ENCODE results near the gene RASGRP3. TPM values are rescaled to one million over a fixed set of nuclear protein-coding genes. Genes with fewer than 3 reads are reported as not detected.

The RASGRP3 gene
- total RNA-seq, 1 donor = 0.72 TPM

DNA sequence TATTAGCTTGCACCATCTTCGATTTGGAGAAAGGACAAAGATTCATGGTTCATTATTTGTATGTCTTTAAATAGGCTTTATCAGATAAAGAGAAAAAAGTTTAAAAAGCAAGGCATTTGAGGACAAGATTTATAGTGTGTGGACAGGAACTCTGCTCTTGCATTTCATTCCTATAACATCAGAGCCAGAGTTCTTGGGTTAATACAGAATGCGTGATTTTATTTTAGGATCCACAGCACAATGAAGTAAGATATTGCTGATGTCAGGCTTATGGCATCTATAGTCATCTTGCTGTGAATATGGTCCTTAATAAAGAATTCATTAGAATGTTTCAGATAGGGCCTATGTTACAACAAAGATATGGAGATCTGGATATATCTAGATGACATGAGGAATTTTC is 19.7 kb downstream of the RASGRP3 start:
- Histone ChIP-seq H3K9me3 (ENCODE audit: low read depth, low read length) (no peaks in the 10 kb centered on the region), H3K36me3 (ENCODE audit: insufficient read depth, low read length) (no peaks in the 10 kb centered on the region), H4K20me1 (ENCODE audit: insufficient read depth, low read length) (no peaks in the 10 kb centered on the region), H3K4me1 (ENCODE audit: insufficient read depth, low read length) (no peaks in the 10 kb centered on the region), H3K79me2 (ENCODE audit: insufficient read depth, low read length) (no peaks in the 10 kb centered on the region), H3K4me2 (ENCODE audit: insufficient read depth, low read length) (no peak overlapping the region), H2AFZ (ENCODE audit: low read length) (no peak overlapping the region), H3K27me3 (ENCODE audit: insufficient read depth, low read length) (peaks cover 2% of the 10 kb centered on the region), H3K27ac (ENCODE audit: low read depth, low read length) (no peak overlapping the region), H3K4me3 (ENCODE audit: insufficient read depth, low read length) (no peak overlapping the region)
- TF ChIP-seq CTCF (IDR thresholded peaks at IDR 0.05; ENCODE audit: extremely low read depth, low read depth, low read length) = no peak
- DNase-seq (ENCODE audit: insufficient read length, low spot score, missing footprints) = no peak

DNA sequence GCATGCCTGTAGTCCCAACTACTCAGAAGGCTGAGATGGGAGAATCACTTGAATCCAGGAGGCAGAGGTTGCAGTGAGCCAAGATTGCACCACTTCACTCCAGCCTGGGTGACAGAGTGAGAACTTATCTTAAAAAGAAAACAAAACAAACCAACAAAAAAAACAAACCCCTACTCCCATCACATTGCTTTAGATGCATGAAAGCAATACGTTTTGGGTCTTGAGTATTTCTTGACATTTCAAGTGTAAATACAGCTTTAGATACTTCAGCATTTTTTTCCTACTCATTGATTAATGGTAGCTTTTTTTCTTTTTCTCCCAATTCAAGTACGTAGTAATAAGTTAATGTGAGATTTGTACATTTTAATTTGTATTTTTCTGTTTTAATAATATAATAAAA is 20.3 kb downstream of the RASGRP3 start:
- Histone ChIP-seq H3K4me3 (ENCODE audit: insufficient read depth, low read length) (no peak overlapping the region), H3K27ac (ENCODE audit: low read depth, low read length) (no peak overlapping the region), H3K4me1 (ENCODE audit: insufficient read depth, low read length) (no peaks in the 10 kb centered on the region), H3K36me3 (ENCODE audit: insufficient read depth, low read length) (no peaks in the 10 kb centered on the region), H3K9me3 (ENCODE audit: low read depth, low read length) (no peaks in the 10 kb centered on the region), H3K4me2 (ENCODE audit: insufficient read depth, low read length) (no peak overlapping the region), H4K20me1 (ENCODE audit: insufficient read depth, low read length) (no peaks in the 10 kb centered on the region), H3K27me3 (ENCODE audit: insufficient read depth, low read length) (peaks cover 2% of the 10 kb centered on the region), H2AFZ (ENCODE audit: low read length) (no peak overlapping the region), H3K79me2 (ENCODE audit: insufficient read depth, low read length) (no peaks in the 10 kb centered on the region)
- no peak for TF ChIP-seq CTCF (IDR thresholded peaks at IDR 0.05; ENCODE audit: extremely low read depth, low read depth, low read length)
- no peak for DNase-seq (ENCODE audit: insufficient read length, low spot score, missing footprints)

GRCh38 chr2:33497221-33497650 is 20.8 kb downstream of the RASGRP3 start:
- Histone ChIP-seq H3K79me2 (ENCODE audit: insufficient read depth, low read length) (no peaks in the 10 kb centered on the region), H3K4me3 (ENCODE audit: insufficient read depth, low read length) (no peak overlapping the region), H2AFZ (ENCODE audit: low read length) (no peak overlapping the region), H3K4me1 (ENCODE audit: insufficient read depth, low read length) (no peaks in the 10 kb centered on the region), H3K36me3 (ENCODE audit: insufficient read depth, low read length) (no peaks in the 10 kb centered on the region), H3K27me3 (ENCODE audit: insufficient read depth, low read length) (peaks cover 2% of the 10 kb centered on the region), H3K4me2 (ENCODE audit: insufficient read depth, low read length) (no peak overlapping the region), H3K9me3 (ENCODE audit: low read depth, low read length) (no peaks in the 10 kb centered on the region), H4K20me1 (ENCODE audit: insufficient read depth, low read length) (no peaks in the 10 kb centered on the region), H3K27ac (ENCODE audit: low read depth, low read length) (no peak overlapping the region)
- DNase-seq (ENCODE audit: insufficient read length, low spot score, missing footprints) = no peak
- TF ChIP-seq CTCF (IDR thresholded peaks at IDR 0.05; ENCODE audit: extremely low read depth, low read depth, low read length) = no peak

- no peaks in the 10 kb centered on the region for H3K79me2 ChIP-seq (ENCODE audit: insufficient read depth, low read length)
- H3K36me3 ChIP-seq (ENCODE audit: insufficient read depth, low read length) = no peaks in the 10 kb centered on the region
- TF ChIP-seq CTCF (IDR thresholded peaks at IDR 0.05; ENCODE audit: extremely low read depth, low read depth, low read length) = no peak
- no peak for DNase-seq (ENCODE audit: insufficient read length, low spot score, missing footprints)
- H3K4me1 ChIP-seq (ENCODE audit: insufficient read depth, low read length) = no peaks in the 10 kb centered on the region
- no peaks in the 10 kb centered on the region for H4K20me1 ChIP-seq (ENCODE audit: insufficient read depth, low read length)
- H3K9me3 ChIP-seq (ENCODE audit: low read depth, low read length) = no peaks in the 10 kb centered on the region
- H3K4me2 ChIP-seq (ENCODE audit: insufficient read depth, low read length) = no peak overlapping the region
- peaks cover 3% of the 10 kb centered on the region for H3K27me3 ChIP-seq (ENCODE audit: insufficient read depth, low read length)
- H2AFZ ChIP-seq (ENCODE audit: low read length) = no peak overlapping the region
- H3K4me3 ChIP-seq (ENCODE audit: insufficient read depth, low read length) = no peak overlapping the region
- H3K27ac ChIP-seq (ENCODE audit: low read depth, low read length) = no peak overlapping the region
These were observed 22.0 kb downstream of the RASGRP3 start for GRCh38 chr2:33498291-33498956.
